K562 (cell line): Measurements from ENCODE around the gene C19orf47. TPM values are rescaled to one million over a fixed set of nuclear protein-coding genes. Genes with fewer than 3 reads are reported as not detected.
A peak's percentile ranks its signal among the peaks of the same experiment; 100 is the strongest.

Experiments
- ATAC-seq: fragments of 200-7000 bp; cut with Tn5 transposase; 3 replicates; pipeline ENCODE4 v1.9.1; 2020; ENCODE audit warnings: moderate library complexity
- BruUV-seq: library from RNA; stranded (reverse); fragments of 400-500 nt; replicated peaks from 2 replicates; lab custom pipeline; 2021; lab: Mats Ljungman, UMichigan
- CTCF ChIA-PET: fragments of 300-600 bp; formaldehyde crosslinking; extraction: SDS; loops from one replicate; lab custom pipeline; 2021; ENCODE audit warnings: low intra/inter-chr PET ratio; lab: Yijun Ruan, JAX
- POLR2A ChIA-PET: fragments of 300-600, 350-650 bp; sonication (Branson Sonifier 250); formaldehyde crosslinking; extraction: SDS; loops from one replicate; lab custom pipeline; 2021; ENCODE audit warnings: antibody characterized with exemption, inconsistent platforms; lab: Yijun Ruan, JAX
- DNase-seq, 4 experiments: peaks; one replicate each; pipeline versions ENCODE4 v3.0.0 to v3.0.0-alpha.2; 2011 to 2018; ENCODE audit warnings: low spot score in 3 of 4, mixed read lengths in 3 of 4; ENCODE audit errors: extremely low read depth in 1 of 4
- FAIRE-seq: peaks from 2 replicates; lab custom pipeline; 2011; peaks lifted over from hg19 to GRCh38; lab: Jason Lieb, UNC
- H2AFZ ChIP-seq: 2 replicates; pipeline ENCODE4 v1.6.0; 2011; ENCODE audit warnings: low read depth, low read length, control low read depth, inconsistent platforms
- H3K27ac ChIP-seq: fragments of 200-600 bp; 3 replicates; pipeline ENCODE4 v1.8.0; 2011; ENCODE audit warnings: low read depth, mild to moderate bottlenecking, control low read depth, inconsistent platforms, low read length, moderate library complexity, mixed read lengths; ENCODE audit errors: extremely low read depth
- H3K27me3 ChIP-seq, 2 experiments: fragments of 300-600 bp in 1 of 2; 2 replicates in 1 of 2; 3 replicates in 1 of 2; pipeline versions ENCODE4 v1.6.0 to v1.8.0; 2011; ENCODE audit warnings: inconsistent platforms in 2 of 2, low read length in 2 of 2, mild to moderate bottlenecking in 1 of 2, mixed read lengths in 1 of 2, moderate library complexity in 1 of 2; ENCODE audit not compliant: control insufficient read depth in 2 of 2, insufficient read depth in 2 of 2
- H3K36me3 ChIP-seq: fragments of 300-600 bp; 3 replicates; pipeline ENCODE4 v1.8.0; 2011; ENCODE audit warnings: mild to moderate bottlenecking, low read length, inconsistent platforms; ENCODE audit not compliant: control insufficient read depth, insufficient read depth
- H3K4me1 ChIP-seq, 2 experiments: fragments of 200-600 bp in 1 of 2; replicated peaks in 1 of 2; 2 replicates in 1 of 2; 3 replicates in 1 of 2; pipeline versions ENCODE4 v1.5.1 to v1.8.0; 2011; ENCODE audit warnings: inconsistent platforms in 2 of 2, low read length in 2 of 2, mild to moderate bottlenecking in 1 of 2, mixed read lengths in 1 of 2, moderate library complexity in 1 of 2; ENCODE audit not compliant: control insufficient read depth in 2 of 2, insufficient read depth in 2 of 2
- H3K4me2 ChIP-seq: 2 replicates; pipeline ENCODE4 v1.6.1; 2011; ENCODE audit warnings: low read length, control low read depth, inconsistent platforms, mixed read lengths; ENCODE audit not compliant: insufficient read depth
- H3K4me3 ChIP-seq: fragments of 200-600 bp; sonication (generic), shearing (Covaris generic); 2 replicates; pipeline ENCODE4 v1.5.1; 2016; ENCODE audit warnings: control low read depth, inconsistent platforms
- H3K79me2 ChIP-seq: fragments of 200-600 bp; 3 replicates; pipeline ENCODE4 v1.8.0; 2011; ENCODE audit warnings: low read length, inconsistent platforms; ENCODE audit not compliant: control insufficient read depth, insufficient read depth
- H3K9ac ChIP-seq, 2 experiments: 2 replicates each; pipeline versions ENCODE4 v1.6.0 to v1.6.1; 2011; ENCODE audit warnings: low read depth in 2 of 2, low read length in 2 of 2, control low read depth in 1 of 2, inconsistent platforms in 1 of 2, mild to moderate bottlenecking in 1 of 2, mixed read lengths in 1 of 2; ENCODE audit not compliant: insufficient read depth in 1 of 2
- H3K9me1 ChIP-seq: one replicate; pipeline ENCODE4 v1.6.0; 2011; ENCODE audit warnings: inconsistent platforms, mild to moderate bottlenecking, low read length, moderate library complexity; ENCODE audit not compliant: control insufficient read depth, insufficient read depth
- H3K9me3 ChIP-seq: replicated peaks from 2 replicates; pipeline ENCODE4 v1.5.1; 2011; ENCODE audit warnings: low read depth, low read length, inconsistent platforms; ENCODE audit not compliant: control insufficient read depth, insufficient read depth
- H4K20me1 ChIP-seq: replicated peaks from 2 replicates; pipeline ENCODE4 v1.6.1; 2011; ENCODE audit warnings: low read length, inconsistent platforms, mixed read lengths; ENCODE audit not compliant: control insufficient read depth, insufficient read depth
- ATF7 ChIP-seq: fragments of 450-650 bp; IDR thresholded peaks from 2 replicates; pipeline ENCODE4 v1.7.1; 2014; ENCODE audit warnings: mild to moderate bottlenecking, moderate library complexity
- CBFA2T2 ChIP-seq: fragments of 450-650 bp; conservative IDR thresholded peaks from 2 replicates; pipeline ENCODE4 v1.6.1; 2017; ENCODE audit warnings: mild to moderate bottlenecking
- CHD4 ChIP-seq: fragments of 200-600 bp; sonication (generic); IDR thresholded peaks from 3 replicates; pipeline ENCODE4 v1.6.1; 2012; ENCODE audit warnings: low read depth, mild to moderate bottlenecking, mixed read lengths, low read length, inconsistent platforms; ENCODE audit not compliant: insufficient read depth, insufficient replicate concordance, poor library complexity, severe bottlenecking
- HDAC2 ChIP-seq: fragments of 450-650 bp; IDR thresholded peaks from 2 replicates; pipeline ENCODE4 v1.6.1; 2016; ENCODE audit warnings: mild to moderate bottlenecking
- L3MBTL2 ChIP-seq: fragments of 450-650 bp; IDR thresholded peaks from 2 replicates; pipeline ENCODE4 v1.6.1; 2016; ENCODE audit warnings: mild to moderate bottlenecking, moderate library complexity
- NFIC ChIP-seq: fragments of 450-650 bp; IDR thresholded peaks from 2 replicates; pipeline ENCODE4 v1.6.1; 2017; ENCODE audit warnings: mild to moderate bottlenecking, inconsistent platforms
- POLR2B ChIP-seq: fragments of 450-650 bp; IDR thresholded peaks from 2 replicates; pipeline ENCODE4 v1.6.1; 2018; ENCODE audit warnings: low read depth; ENCODE audit not compliant: partially characterized antibody
- SMARCA5 ChIP-seq: fragments of 450-650 bp; IDR thresholded peaks from 2 replicates; pipeline ENCODE4 v1.6.1; 2016
- TAF7 ChIP-seq: fragments of 450-650 bp; IDR thresholded peaks from 2 replicates; pipeline ENCODE4 v1.6.1; 2016; ENCODE audit warnings: missing genetic modification characterization, missing compliant biosample characterization
- TEAD1 ChIP-seq, 2 experiments: fragments of 450-650 bp in 1 of 2; sonication (generic) in 1 of 2; formaldehyde crosslinking; IDR thresholded peaks; 2 replicates each; pipeline versions ENCODE4 v1.4.0 to v1.8.0; 2020 to 2022; ENCODE audit warnings: mild to moderate bottlenecking in 2 of 2, missing genetic modification reagents in 1 of 2
- ZNF224 ChIP-seq: sonication (generic); formaldehyde crosslinking; IDR thresholded peaks from 2 replicates; pipeline ENCODE4 v1.8.0; 2022; ENCODE audit warnings: mild to moderate bottlenecking, missing genetic modification reagents
- ZNF24 ChIP-seq: fragments of 450-650 bp; IDR thresholded peaks from 2 replicates; pipeline ENCODE4 v1.6.1; 2016
- WGBS: fragments of 100-300 bp; shearing (Covaris generic); methylation state at CpG from one replicate; pipeline ENCODE4 v1.1.6; 2016; ENCODE audit warnings: low coverage, mixed read lengths; ENCODE audit not compliant: insufficient coverage; ENCODE audit errors: missing lambda C conversion rate; 5-methylcytosine and 5-hydroxymethylcytosine counted together
- in situ Hi-C: fragments of 300-500 bp; cut with MboI; formaldehyde crosslinking; loops from 4 replicates; pipeline ENCODE4 v1.15.0; 2018; ENCODE audit warnings: inconsistent platforms, mixed read lengths
- intact Hi-C: fragments of 100-400 bp; cut with micrococcal nuclease; formaldehyde crosslinking; loops from 2 replicates; pipeline ENCODE4 v1.14.2; 2022
- polyA plus RNA-seq, 8 experiments: library from polyadenylated mRNA; depleted of rRNA in 4 of 8; stranded (reverse) in 5 of 8; unstranded in 3 of 8; fragments of >200 nt; fragmentation: Nextera tagmentation in 2 of 8; fragmentation: Illumina TruSeq in 1 of 8; extraction: Ambion mirVana in 2 of 8; extraction: Trizol in 1 of 8; gene quantifications; 2 replicates each; pipeline versions ENCODE4 v1.2.1 to v1.2.3, GENCODE V29; 2011 to 2014; ENCODE audit warnings: inconsistent platforms in 1 of 8, missing spikeins in 1 of 8
- total RNA-seq, 7 experiments: library from RNA; depleted of rRNA in 6 of 7; stranded (reverse); fragments of >200 nt in 6 of 7; fragmentation: Illumina TruSeq in 2 of 7; extraction: Trizol in 2 of 7; gene quantifications; 2 replicates each; pipeline versions ENCODE4 v1.2.1 to v1.2.3, GENCODE V29; 2011 to 2021; ENCODE audit warnings: low replicate concordance in 1 of 7
- TF ChIP-seq, protein P1 (sequence below), 2 experiments: fragments of 450-650 bp in 1 of 2; sonication (generic) in 1 of 2; formaldehyde crosslinking in 1 of 2; IDR thresholded peaks in 1 of 2; conservative IDR thresholded peaks in 1 of 2; 2 replicates each; pipeline versions ENCODE4 v1.6.1 to v1.8.1; 2016 to 2023; ENCODE audit warnings: mild to moderate bottlenecking in 2 of 2, moderate library complexity in 2 of 2, inconsistent platforms in 1 of 2, missing genetic modification reagents in 1 of 2
- TF ChIP-seq, protein P2 (sequence below): IDR thresholded peaks from 2 replicates; pipeline ENCODE4 v1.6.1; 2012; ENCODE audit warnings: low read depth, low read length, improper control_type of control experiment, borderline replicate concordance
- TF ChIP-seq, protein P3 (sequence below): sonication (generic); formaldehyde crosslinking; IDR thresholded peaks from 2 replicates; pipeline ENCODE4 v1.8.0; 2022; ENCODE audit warnings: missing genetic modification reagents, mild to moderate bottlenecking, borderline replicate concordance

Gene C19orf47
- total and polyA plus RNA-seq, 9 of the 15 experiments (the other 6 are each of a cell fraction or from before 2014, with no cell fraction given): 0.08 to 26.1 (median 14.7) TPM

DNA sequence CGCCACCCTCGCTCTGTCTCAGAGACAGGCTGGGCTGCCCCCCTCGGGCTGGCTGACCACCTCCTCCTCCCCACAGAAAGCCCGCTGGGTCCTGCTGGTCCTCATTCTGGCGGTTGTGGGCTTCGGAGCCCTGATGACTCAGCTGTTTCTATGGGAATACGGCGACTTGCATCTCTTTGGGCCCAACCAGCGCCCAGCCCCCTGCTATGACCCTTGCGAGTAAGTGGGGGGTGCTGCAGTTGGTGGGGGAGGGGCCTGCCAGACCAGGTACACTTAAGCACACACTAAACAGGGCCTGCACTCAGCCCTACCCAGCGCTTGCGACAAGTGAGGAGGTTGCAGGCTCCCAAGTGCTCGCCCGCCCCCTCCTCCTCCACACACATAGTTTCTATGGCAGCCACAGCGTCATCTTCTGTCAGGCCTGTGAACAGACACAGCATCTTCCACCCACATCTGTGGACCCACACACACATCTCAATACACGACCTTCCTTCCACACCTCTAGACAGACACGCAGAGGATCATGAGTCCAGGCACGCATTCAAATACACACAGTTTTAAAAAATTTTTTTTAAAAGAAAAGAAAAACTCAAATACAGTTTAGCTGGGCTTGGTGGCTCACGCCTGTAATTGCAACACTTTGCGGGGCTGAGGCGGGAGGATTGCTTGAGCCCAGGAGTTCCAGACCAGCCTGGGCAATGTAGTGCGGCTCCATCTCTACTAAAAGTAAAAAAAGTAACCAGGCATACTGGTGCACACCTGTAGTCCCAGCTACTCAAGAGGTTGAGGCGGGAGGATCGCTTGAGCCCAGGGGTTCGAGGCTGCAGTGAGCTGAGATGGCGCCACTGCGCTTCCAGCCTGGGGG is 18.7 kb upstream of the C19orf47 start (continued):
- no peak for TF ChIP-seq CHD4

DNA sequence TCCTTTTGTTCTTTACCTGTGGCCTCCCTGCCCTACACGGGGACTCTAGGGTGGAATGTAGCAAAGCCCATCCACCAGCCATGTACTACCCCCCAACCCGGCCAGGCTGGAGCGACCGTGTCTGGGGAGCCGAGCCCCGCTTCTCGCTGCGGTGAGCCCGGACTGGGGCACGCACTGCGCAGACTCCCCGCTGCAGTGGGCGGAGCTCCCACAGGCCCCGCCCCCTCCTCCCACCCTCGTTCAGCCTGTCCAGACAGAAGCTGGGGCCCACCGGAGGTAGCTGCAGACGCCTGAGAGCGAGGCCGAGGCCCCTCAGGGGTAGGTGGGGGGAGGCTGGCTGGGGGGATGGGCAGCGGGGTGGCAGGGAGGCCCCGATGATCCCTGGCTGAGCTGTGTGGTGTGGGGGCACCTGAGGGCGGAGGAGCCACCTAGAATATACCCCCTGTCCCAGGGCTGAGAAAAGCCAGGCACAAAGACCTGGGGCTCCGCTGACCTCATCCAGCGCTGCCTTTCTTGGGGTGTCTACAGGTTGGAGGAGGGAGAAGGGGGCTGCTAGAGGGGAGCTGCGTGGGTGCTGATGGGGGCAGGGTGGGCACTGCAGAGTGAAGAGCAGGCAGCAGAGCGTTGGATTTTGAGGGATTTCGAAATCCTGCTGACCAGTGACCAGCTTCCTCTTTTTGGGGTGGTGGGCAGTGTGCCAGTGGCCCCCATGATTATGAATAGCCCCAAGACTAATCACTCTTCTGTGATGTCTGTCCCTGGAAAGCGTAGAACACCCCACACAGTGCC is 17.6 kb upstream of the C19orf47 start:
- POLR2A ChIA-PET: interaction anchor here (0.6 to 1.0 kb wide), 3 partner anchors 12 to 84 kb away, joined by 3 read pairs; no protein-coding TSS in a partner anchor
- Histone ChIP-seq H4K20me1 (no peaks in the 10 kb centered on the region), H3K9me1 (no peaks in the 10 kb centered on the region), H3K4me2 (peak overlapping the region; percentile 87), H3K27ac (peak overlapping the region; percentile 79), H3K79me2 (peaks cover 12% of the 10 kb centered on the region; the same call in 2 of the 3 replicates), H3K9ac (peak overlapping the region; percentile 67 to 89), H2AFZ (peak overlapping the region; percentile 96), H3K27me3 (no peaks in the 10 kb centered on the region), H3K4me3 (peak overlapping the region; percentile 43), H3K9me3 (no peaks in the 10 kb centered on the region), H3K4me1 (peaks cover 41 to 49% of the 10 kb centered on the region in 2 experiments), H3K36me3 (peaks cover 36% of the 10 kb centered on the region; the same call in 2 of the 3 replicates)
- ATAC-seq (peak; percentile 97), FAIRE-seq (peak; percentile 86), DNase-seq (peak; percentile 92 to 98 (median 98))
- WGBS: 5% methylated on average over 24 of the region's 28 CpGs
- CTCF ChIA-PET: no interaction called here
- in situ Hi-C loops: no loop called here
- intact Hi-C loops: loop anchor here (10.0 kb wide), 1 partner anchor 221 kb away; no protein-coding TSS in a partner anchor
- TSS peak; percentile 24 for BruUV-seq
- no peak for TF ChIP-seq L3MBTL2
- TF ChIP-seq, protein P1, sequence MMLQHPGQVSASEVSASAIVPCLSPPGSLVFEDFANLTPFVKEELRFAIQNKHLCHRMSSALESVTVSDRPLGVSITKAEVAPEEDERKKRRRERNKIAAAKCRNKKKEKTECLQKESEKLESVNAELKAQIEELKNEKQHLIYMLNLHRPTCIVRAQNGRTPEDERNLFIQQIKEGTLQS (IDR thresholded peaks at IDR 0.05): no peak
- TF ChIP-seq, protein P1 (CRISPR knock-in tag; conservative IDR thresholded peaks at IDR 0.05): no peak
- no peak for TF ChIP-seq HDAC2
- no peak for TF ChIP-seq TEAD1 (CRISPR knock-in tag; IDR thresholded peaks at IDR 0.05)
- TF ChIP-seq ZNF24: no peak
- TF ChIP-seq TAF7: no peak
- TF ChIP-seq CBFA2T2: no peak
- no peak for TF ChIP-seq ZNF224 (CRISPR knock-in tag)
- TF ChIP-seq, protein P2, sequence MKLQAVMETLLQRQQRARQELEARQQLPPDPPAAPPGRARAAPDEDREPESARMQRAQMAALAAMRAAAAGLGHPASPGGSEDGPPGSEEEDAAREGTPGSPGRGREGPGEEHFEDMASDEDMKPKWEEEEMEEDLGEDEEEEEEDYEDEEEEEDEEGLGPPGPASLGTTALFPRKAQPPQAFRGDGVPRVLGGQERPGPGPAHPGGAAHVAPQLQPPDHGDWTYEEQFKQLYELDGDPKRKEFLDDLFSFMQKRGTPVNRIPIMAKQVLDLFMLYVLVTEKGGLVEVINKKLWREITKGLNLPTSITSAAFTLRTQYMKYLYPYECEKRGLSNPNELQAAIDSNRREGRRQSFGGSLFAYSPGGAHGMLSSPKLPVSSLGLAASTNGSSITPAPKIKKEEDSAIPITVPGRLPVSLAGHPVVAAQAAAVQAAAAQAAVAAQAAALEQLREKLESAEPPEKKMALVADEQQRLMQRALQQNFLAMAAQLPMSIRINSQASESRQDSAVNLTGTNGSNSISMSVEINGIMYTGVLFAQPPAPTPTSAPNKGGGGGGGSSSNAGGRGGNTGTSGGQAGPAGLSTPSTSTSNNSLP: no peak
- no peak for TF ChIP-seq ATF7
- peak; percentile 54 for TF ChIP-seq POLR2B
- TF ChIP-seq SMARCA5: no peak
- TF ChIP-seq, protein P3, sequence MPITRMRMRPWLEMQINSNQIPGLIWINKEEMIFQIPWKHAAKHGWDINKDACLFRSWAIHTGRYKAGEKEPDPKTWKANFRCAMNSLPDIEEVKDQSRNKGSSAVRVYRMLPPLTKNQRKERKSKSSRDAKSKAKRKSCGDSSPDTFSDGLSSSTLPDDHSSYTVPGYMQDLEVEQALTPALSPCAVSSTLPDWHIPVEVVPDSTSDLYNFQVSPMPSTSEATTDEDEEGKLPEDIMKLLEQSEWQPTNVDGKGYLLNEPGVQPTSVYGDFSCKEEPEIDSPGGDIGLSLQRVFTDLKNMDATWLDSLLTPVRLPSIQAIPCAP (CRISPR knock-in tag): no peak
- peak; percentile 63 for TF ChIP-seq NFIC
